ENCODE data around the gene GJA1.

The GJA1 gene

DNA sequence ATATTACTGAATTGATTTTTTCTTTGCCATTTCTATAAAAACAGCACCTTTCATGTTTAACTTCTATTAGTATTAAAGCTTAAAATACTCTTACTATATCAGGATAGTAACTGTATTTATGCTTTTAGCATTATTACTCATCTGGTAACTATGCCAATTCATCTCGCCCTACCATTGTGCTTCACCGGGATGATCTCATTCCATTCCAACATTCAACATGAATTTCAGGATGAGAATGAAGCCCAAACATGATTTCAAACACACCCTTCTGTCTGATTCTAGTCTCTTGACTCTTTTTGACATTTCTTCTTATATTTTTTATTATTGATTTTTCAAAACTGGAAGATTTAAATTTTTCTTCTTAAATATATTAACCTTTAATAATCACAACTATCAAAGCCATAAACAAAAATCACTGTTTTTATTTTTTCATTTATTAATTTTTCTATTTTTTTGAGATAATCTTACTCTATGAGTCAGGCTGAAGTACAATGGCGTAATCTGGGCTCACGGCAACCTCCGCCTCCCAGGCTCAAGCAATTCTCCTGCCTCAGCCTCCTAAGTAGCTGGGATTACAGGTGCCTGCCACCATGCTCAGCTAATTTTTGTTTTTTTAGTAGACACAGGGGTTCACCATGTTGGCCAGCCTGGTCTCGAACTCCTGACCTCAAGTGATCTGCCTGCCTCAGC is 46.7 kb downstream of the GJA1 start:
- no peak for DNase-seq (ENCODE audit: extremely low read depth in 1 of 2, low read depth in 1 of 2)

DNA sequence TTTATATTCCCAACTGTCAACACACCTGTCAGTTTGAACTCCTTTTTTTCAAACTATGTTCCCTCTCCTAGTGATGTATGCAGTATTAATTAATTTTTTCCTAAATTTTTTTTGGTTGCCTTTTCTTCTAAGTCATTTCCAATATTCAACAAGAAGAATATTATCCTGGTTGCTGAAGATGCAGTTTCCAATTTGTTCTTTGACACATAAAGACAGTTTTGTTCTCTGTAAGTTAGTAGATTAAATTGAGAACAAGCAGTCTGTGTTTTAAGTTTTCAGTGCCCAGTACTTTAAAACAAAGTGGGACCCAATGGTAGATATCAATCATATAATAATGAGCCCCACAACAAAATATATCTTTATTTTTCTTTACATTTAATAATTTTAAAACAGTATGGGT is 47.3 kb downstream of the GJA1 start:
- no peak for DNase-seq (ENCODE audit: extremely low read depth in 1 of 2, low read depth in 1 of 2)

DNA sequence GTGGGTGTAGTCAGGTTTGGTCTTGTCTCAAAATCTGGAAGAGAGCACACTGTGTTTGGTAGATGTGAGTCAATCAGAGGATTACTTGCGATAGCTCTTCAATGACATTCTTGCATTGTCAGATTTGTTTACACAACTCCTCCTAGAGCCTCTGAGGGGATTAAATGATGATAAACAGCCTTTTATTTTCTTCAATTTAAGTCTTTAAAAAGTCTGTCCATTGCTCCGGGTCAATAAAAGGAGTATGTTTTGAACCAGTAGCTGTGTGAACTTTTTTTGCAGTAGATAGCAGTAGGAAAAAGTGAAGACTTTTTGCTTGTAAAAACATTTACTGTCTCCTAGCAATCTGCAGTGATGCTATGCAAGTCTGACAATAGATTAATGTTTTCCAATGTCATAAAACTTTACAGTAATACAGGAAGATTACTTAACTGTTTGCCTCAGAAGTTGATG is 49.9 kb downstream of the GJA1 start:
- no peak for DNase-seq (ENCODE audit: extremely low read depth in 1 of 2, low read depth in 1 of 2)

DNA sequence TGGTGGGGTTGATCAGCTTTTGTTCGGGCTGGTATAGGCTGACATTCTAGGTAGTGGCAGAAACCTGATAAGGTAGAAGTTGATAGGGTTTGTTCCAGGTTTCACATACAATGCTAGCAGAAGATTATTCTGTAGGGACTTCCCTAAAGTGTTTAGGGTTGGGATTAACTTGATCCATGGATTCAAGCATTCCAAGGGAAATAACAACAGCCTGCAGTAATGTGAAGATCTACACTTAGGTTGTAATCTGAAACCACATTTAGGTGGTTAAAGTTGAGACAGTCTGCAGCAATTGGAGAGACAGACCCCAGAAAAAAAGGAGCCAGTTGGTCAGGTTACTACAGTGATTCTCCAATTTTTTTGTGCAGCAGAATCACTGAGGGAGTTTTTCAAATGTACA is 56.1 kb downstream of the GJA1 start:
- DNase-seq (ENCODE audit: extremely low read depth in 1 of 2, low read depth in 1 of 2), result no peak

DNA sequence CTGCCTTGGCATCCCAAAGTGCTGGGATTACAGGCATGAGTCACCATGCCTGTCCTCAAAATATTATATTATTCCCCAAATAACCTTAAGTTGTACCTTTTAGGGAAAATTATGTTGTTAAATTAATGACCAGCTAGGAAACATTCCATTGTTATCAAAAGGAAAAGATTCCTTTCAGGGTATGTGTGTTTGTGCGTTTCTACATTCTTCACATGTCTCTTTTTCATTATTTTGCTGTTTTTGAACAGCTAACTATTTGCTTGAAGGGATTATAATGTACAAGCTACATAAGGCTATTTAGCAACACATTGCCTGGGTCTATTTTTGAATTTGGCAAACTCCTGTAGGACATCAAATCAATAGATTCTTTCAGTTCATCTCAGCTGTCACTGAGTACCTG is 57.1 kb downstream of the GJA1 start:
- DNase-seq (ENCODE audit: extremely low read depth in 1 of 2, low read depth in 1 of 2), result no peak

DNA sequence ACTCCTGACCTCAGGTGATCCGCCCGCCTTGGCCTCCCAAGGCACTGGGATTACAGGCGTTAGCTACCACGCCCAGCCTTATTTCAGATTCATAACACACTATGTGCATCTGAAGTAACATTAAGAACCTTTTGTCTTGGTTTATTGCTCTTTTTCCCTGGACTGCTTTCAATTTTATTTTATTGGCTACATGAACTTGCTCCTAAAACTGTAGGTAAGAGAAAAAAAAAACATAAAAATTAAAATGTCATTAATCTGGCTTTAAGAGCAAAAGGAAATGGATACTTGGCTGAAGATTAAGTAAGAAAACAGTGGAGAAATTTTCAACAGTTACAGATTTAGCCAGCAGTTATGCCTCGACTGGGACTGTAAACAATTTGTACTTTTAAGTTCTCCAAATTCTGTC is 62.5 kb downstream of the GJA1 start:
- DNase-seq (ENCODE audit: extremely low read depth in 1 of 2, low read depth in 1 of 2), result no peak

DNA sequence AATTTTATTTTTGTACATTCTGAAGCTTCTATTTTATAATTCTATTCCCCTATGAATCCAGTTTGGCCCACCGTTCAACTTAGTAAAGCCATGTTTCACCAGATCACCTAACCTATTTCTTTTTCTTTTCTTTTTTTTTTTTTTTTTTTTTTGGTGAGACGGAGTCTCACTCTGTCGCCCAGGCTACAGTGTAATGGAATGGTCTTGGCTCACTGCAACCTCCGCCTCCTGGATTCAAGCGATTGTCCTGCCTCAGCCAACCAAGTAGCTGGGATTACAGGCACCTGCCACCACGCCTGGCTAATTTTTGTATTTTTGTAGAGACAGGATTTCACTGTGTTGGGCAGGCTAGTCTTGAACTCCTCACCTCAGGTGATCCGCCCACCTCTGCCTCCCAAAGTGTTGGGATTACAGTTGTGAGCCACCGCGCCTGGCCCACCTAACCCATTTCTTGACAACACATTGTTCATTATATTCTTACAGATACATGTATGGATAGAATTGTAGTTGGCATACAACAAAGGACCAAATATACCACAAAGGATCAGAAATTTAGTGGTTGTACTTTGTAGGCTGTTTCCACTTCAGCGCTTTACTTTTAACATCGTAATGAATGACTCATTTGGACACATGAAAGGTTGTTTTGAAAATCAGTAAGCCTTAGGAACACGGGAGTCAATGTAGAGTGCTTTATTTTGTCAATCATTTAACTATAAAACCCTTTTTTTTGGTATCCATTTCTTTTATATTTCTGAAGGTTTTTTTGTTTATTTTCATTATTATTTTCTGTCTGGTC is 63.2 kb downstream of the GJA1 start:
- DNase-seq (ENCODE audit: extremely low read depth in 1 of 2, low read depth in 1 of 2), result no peak

Measured in activated CD8-positive, alpha-beta memory T cell treated with anti-CD3 and anti-CD28 coated beads for 1 hour (primary cell).